Astrocyte of the cerebellum (primary cell): ENCODE results near the gene PAEP.

ENCODE experiments used
- DNase-seq: peaks from one replicate; pipeline ENCODE4 v3.0.0-alpha.2; 2011; ENCODE audit warnings: low read depth
- H3K4me3 ChIP-seq: 2 replicates; pipeline ENCODE4 v1.5.1; 2011; ENCODE audit warnings: mild to moderate bottlenecking, low read depth, low read length, moderate library complexity
- in situ Hi-C: cut with HindIII; loops from 2 replicates; pipeline ENCODE4 v1.10.0; 2017; ENCODE audit warnings: low sequenced_read_pairs
- TF ChIP-seq, protein P1 (sequence below): IDR thresholded peaks from 2 replicates; pipeline ENCODE4 v1.5.1; 2012; ENCODE audit warnings: low read length, low read depth, moderate library complexity, mild to moderate bottlenecking; ENCODE audit errors: missing control alignments

PAEP gene

DNA sequence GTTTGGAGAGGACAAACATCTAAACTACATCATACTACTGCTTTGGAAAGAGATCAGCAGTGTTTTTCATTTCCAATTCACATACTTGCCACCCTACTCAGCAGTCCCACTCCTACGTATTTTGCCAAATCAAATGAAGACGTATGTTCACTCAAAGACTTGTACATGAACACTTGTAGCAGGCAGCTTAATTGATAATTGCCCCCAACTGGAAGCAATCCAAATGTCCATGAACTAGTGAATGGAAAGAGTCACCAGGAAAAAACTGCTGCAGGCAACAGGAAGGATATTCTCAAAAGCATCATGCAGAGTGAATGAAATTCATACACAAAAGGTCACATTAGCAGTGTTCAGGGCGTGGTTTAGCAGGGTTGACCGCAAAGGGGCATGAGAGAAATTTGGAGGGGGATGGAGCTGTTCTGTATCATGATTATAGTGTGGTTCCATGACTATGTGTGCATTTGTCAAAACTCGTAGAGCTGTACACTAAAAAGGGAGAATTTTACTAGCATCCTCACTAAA lies 38.8 kb downstream of the PAEP start:
- H3K4me3 ChIP-seq: no peak overlapping the region
- DNase-seq: no peak
- TF ChIP-seq, protein P1, sequence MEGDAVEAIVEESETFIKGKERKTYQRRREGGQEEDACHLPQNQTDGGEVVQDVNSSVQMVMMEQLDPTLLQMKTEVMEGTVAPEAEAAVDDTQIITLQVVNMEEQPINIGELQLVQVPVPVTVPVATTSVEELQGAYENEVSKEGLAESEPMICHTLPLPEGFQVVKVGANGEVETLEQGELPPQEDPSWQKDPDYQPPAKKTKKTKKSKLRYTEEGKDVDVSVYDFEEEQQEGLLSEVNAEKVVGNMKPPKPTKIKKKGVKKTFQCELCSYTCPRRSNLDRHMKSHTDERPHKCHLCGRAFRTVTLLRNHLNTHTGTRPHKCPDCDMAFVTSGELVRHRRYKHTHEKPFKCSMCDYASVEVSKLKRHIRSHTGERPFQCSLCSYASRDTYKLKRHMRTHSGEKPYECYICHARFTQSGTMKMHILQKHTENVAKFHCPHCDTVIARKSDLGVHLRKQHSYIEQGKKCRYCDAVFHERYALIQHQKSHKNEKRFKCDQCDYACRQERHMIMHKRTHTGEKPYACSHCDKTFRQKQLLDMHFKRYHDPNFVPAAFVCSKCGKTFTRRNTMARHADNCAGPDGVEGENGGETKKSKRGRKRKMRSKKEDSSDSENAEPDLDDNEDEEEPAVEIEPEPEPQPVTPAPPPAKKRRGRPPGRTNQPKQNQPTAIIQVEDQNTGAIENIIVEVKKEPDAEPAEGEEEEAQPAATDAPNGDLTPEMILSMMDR: no peak
- in situ Hi-C loops: no loop called here

DNA sequence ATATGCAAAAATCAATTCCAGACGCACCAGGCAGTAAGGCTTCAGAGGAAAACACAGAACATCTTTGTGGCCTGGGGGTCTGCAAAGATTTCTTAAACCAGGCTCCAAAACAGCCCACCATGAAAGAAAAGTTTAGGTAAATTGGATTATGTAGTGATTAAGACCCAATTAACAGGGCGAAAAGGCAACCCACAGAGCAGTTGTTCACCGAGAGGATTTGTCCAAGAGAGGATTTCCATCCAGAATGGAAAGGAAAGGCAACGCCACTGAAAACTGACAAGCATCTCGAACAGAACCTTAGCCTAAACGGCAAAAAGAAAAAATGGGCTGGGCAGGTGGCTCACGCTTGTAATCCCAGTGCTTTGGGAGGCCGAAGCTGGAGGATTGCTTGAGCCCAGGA lies 40.4 kb downstream of the PAEP start:
- no peak for DNase-seq
- no peak overlapping the region for H3K4me3 ChIP-seq
- in situ Hi-C loops: no loop called here
- TF ChIP-seq, protein P1: no peak

DNA sequence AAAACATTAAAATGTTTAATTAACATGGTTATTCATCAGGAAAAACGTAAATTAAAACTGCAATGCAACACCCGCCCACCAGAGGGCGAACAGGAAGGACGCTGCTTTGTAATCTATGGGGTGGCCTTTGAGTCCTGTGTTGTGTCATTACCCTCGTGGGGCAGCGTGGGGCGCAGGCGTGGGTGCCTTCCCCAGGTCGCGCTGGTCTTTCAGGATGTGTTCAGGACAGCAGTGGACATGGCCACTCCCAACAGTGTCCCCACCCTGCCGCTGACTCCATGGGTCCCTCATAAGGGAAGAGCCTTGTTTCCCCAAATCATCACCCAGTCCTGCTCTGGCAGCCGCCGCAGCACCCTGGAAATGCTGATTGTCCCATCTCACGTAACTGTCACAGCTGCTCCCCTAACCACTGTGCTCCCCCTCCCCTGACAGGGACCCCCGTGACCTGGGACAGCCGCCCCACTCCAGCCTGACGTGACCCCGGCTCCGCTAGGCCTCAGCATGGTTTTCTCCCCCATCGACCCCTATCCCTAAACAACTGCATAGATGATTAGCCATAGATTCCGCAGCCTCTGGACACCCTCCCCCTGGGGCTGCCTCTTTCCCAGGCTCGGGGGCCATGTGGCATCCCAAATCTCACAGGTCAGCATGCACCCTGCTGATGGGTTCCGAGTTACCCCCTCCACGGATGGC lies 41.4 kb downstream of the PAEP start:
- TF ChIP-seq, protein P1: peak; percentile 67
- in situ Hi-C loops: no loop called here
- DNase-seq: no peak
- H3K4me3 ChIP-seq: no peak overlapping the region

DNA sequence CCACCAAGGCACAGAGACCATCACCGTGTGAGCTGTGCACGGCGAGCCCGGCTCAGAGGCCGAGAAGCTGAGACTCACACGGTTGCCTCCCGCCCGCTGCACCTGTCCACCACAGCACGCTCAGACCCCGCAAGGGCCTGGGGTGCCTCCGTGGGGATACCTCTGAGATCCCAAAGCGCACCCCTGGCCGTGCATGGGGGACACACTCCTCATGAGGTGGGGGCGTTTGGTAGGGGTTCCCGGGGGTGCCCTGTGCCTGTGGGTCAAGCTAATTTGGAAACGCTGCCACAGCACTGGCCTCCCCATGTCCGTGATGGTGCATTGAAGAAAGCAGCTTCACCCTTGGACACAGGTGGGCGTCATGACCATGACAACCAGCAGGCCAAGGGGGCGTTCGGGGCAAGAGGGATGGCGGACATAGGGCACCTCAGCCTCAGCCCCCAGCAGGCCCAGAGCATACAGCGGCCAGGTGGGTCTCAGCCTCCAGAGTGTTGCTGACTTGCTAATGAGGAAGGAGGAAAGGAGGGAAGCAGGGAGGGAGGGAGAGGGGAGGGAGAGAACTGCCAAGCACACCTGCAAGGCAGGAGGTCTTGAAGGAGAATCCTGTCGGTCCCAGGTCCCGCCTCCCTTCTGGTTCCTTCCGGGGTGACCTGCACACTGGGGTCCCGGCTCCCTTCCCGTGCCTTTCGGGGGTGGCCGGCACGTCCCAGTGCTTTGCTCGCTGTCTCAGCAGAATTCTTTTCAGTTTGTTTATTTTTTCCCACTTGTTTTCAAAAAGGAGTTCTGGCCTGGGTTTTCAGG lies 43.1 kb downstream of the PAEP start:
- DNase-seq: no peak
- no peak overlapping the region for H3K4me3 ChIP-seq
- TF ChIP-seq, protein P1: no peak
- in situ Hi-C loops: no loop called here

DNA sequence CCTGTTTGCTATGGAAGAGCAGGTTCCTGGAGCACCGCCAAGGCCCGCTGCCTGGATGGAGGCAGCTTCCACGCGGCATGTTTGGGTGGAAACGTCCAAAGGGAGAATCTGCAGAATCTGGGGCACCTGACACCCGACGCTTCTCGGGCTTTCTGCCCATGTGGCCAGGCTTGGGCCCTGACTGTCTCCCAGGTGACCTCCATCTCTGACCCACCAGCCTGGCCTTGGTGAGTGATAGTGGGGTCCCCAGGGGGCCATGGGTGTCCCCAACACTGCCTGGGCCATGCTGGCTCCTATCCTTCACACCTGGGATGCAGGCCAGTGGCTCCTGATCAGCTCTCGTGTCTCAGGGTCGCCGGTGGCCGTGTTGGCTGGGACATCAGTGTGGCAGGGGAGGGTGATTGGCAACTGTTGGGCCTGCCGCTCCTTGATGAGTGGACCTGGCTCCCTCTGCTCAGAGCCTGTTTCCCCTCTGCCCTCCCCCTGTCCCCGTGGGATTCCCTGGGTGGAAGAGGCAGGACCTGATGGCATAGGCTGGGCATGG lies 43.8 kb downstream of the PAEP start:
- TF ChIP-seq, protein P1: no peak
- no peak for DNase-seq
- H3K4me3 ChIP-seq: no peak overlapping the region
- in situ Hi-C loops: no loop called here

DNA sequence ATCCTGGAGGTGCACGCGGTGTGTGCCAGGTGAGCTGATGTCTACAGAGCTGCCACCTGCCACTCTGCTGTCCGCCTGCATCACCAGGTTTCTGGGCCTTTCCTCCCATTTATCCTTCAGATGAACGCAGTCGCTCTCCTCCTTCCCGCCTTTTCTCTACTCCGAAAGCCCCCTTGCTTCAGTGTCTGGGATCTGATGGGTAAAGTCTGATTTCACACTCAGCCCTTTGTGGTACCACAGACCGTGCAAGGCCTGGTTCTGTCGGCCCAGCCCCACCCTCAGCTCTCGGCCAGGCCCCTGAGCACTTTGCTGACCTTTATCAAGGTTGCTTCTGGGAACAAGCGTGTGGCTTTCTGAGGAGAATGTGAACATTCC lies 45.3 kb downstream of the PAEP start:
- DNase-seq: no peak
- H3K4me3 ChIP-seq: no peak overlapping the region
- TF ChIP-seq, protein P1: no peak
- in situ Hi-C loops: no loop called here
